NCI-H1694 (cell line): Measurements from ENCODE around the gene GCHFR.

Experiments used
- DNase-seq: peaks from one replicate; lab custom pipeline; 2025; lab: John Stamatoyannopoulos, UW

Gene GCHFR

GRCh38 chr15:40808861-40809450 is 45.1 kb downstream of the GCHFR start:
- no peak for DNase-seq

- DNase-seq: no peak
These were observed 49.0 kb downstream of the GCHFR start for GRCh38 chr15:40812721-40813425.

DNA sequence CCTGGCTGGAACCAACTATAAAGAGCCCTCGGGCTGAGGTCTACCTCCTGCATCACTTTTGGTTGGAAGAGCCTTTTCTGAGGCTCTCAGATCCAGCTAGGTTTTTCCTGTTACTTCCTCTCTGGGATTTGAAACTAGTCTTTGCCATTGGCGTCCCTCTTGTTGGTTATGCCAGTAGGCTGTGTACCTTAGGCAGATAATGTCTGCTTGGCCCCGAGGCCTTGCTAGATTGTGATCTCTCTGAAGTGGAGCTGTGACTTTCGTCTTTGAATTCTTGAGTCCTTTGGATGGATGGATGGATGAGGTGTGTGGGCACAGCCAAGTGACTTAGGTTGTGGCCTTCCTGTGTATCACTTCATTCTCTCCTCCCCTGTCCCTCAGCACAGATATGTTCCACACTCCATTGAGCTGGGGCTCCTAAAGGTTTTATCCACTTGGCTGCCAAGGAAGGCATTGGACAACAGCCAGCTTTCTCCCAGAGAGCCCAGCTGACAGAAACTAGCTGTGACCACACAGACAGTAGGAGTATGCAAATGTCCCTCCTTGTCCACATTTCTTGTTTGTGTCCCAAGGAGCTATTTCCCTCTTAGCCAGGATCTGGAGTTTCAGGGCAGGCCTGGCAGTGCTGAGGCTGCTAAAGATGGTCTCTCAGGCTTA is 51.3 kb downstream of the GCHFR start:
- DNase-seq: no peak
